GM12878 (cell line): Measurements from ENCODE around the gene CTIF.

Experiments
- ATF3 ChIP-seq: IDR thresholded peaks from 2 replicates; pipeline ENCODE4 v1.6.1; 2011; ENCODE audit warnings: low read depth, mild to moderate bottlenecking, low read length, moderate library complexity, borderline replicate concordance; ENCODE audit errors: extremely low read depth
- BRCA1 ChIP-seq: IDR thresholded peaks from 2 replicates; pipeline ENCODE4 v1.6.1; 2011; ENCODE audit warnings: low read depth, low read length, improper control_type of control experiment
- CEBPB ChIP-seq, 2 experiments: fragments of 150-350 bp in 1 of 2; IDR thresholded peaks; 2 replicates each; pipeline ENCODE4 v1.6.1; 2012 to 2014; ENCODE audit warnings: low read depth in 2 of 2, low read length in 2 of 2, borderline replicate concordance in 1 of 2, inconsistent platforms in 1 of 2
- CREM ChIP-seq: IDR thresholded peaks from 2 replicates; pipeline ENCODE4 v1.6.1; 2014; ENCODE audit warnings: antibody characterized with exemption, low read depth
- CTCF ChIP-seq, 3 experiments: IDR thresholded peaks in 2 of 3; conservative IDR thresholded peaks in 1 of 3; 2 replicates each; pipeline ENCODE4 v1.5.1; 2011; ENCODE audit warnings: low read depth in 3 of 3, low read length in 3 of 3, mild to moderate bottlenecking in 3 of 3, control low read depth in 2 of 3, moderate library complexity in 2 of 3, inconsistent platforms in 1 of 3, mixed read lengths in 1 of 3; ENCODE audit not compliant: control insufficient read depth in 2 of 3, insufficient read depth in 1 of 3; ENCODE audit errors: extremely low read depth in 1 of 3
- EGR1 ChIP-seq, 2 experiments: IDR thresholded peaks; 1 replicate in 1 of 2; 2 replicates in 1 of 2; pipeline ENCODE4 v1.6.1; 2011 to 2012; ENCODE audit warnings: low read depth in 2 of 2, low read length in 2 of 2, borderline replicate concordance in 1 of 2, mild to moderate bottlenecking in 1 of 2, moderate library complexity in 1 of 2
- EZH2 ChIP-seq: IDR thresholded peaks from 2 replicates; pipeline ENCODE4 v1.6.1; 2012; ENCODE audit warnings: low read depth, mild to moderate bottlenecking, control low read depth, inconsistent platforms, low read length, borderline replicate concordance; ENCODE audit not compliant: control insufficient read depth
- GATAD2B ChIP-seq: fragments of 450-650 bp; conservative IDR thresholded peaks from 2 replicates; pipeline ENCODE4 v1.6.1; 2017; ENCODE audit warnings: low read depth, mild to moderate bottlenecking, moderate library complexity
- MTA3 ChIP-seq: IDR thresholded peaks from 2 replicates; pipeline ENCODE4 v1.6.1; 2012; ENCODE audit warnings: low read length, inconsistent platforms, borderline replicate concordance
- POLR2A ChIP-seq: IDR thresholded peaks from 2 replicates; pipeline ENCODE4 v1.6.1; 2011; ENCODE audit warnings: low read depth, mild to moderate bottlenecking, low read length
- RFX5 ChIP-seq: IDR thresholded peaks from 2 replicates; pipeline ENCODE4 v1.6.1; 2011; ENCODE audit warnings: low read depth, low read length, improper control_type of control experiment

GRCh38 chr18:48803518-48803917 lies 264.7 kb downstream of the CTIF start:
- TF ChIP-seq CREM (no peak), MTA3 (no peak), EGR1 (IDR thresholded peaks at IDR 0.05; ENCODE audit: borderline replicate concordance in 1 of 2, low read depth in 2 of 2, low read length in 2 of 2) (no peak), GATAD2B (no peak), RFX5 (no peak), CEBPB (IDR thresholded peaks at IDR 0.05; ENCODE audit: borderline replicate concordance in 1 of 2, low read depth in 2 of 2, low read length in 2 of 2) (no peak), CTCF (IDR thresholded peaks at IDR 0.05 in 2 of 3, conservative IDR thresholded peaks at IDR 0.05 in 1 of 3; ENCODE audit: control insufficient read depth in 2 of 3, extremely low read depth in 1 of 3, insufficient read depth in 1 of 3, low read depth in 3 of 3, low read length in 3 of 3) (no peak), POLR2A (no peak), ATF3 (no peak), EZH2 (no peak), BRCA1 (no peak)
